Urothelium cell line (cell line): ENCODE measurements around the gene FBH1.
"Not testable (repeated sequence)": the region's sequence is repeated elsewhere in the genome, so short reads cannot be mapped to it uniquely, and the experiment has no call there.

Experiments
- DNase-seq: peaks from one replicate; pipeline ENCODE4 v3.0.0; 2011; ENCODE audit warnings: low spot score, mixed read lengths
- FAIRE-seq: peaks from 2 replicates; lab custom pipeline; 2011; peaks lifted over from hg19 to GRCh38; lab: Jason Lieb, UNC

Gene FBH1

GRCh38 chr10:5902511-5903274 lies 12.7 kb downstream of the FBH1 start:
- no peak for DNase-seq
- no peak for FAIRE-seq

GRCh38 chr10:5903563-5903962 lies 13.5 kb downstream of the FBH1 start:
- FAIRE-seq (no peak), DNase-seq (no peak)

- DNase-seq: no peak
- FAIRE-seq: no peak
These were observed 14.2 kb downstream of the FBH1 start for GRCh38 chr10:5904227-5904626.

GRCh38 chr10:5905854-5906507 lies 15.9 kb downstream of the FBH1 start:
- no peak for FAIRE-seq
- DNase-seq: no peak

GRCh38 chr10:5906651-5907050 lies 16.6 kb downstream of the FBH1 start:
- FAIRE-seq: no peak
- no peak for DNase-seq

- DNase-seq, FAIRE-seq: not testable (repeated sequence)
These were observed 18.6 kb downstream of the FBH1 start for GRCh38 chr10:5908676-5909075.

GRCh38 chr10:5910323-5911100 lies 20.5 kb downstream of the FBH1 start:
- DNase-seq (no peak), FAIRE-seq (no peak)

GRCh38 chr10:5911670-5912069 lies 21.6 kb downstream of the FBH1 start:
- DNase-seq (no peak), FAIRE-seq (no peak)

GRCh38 chr10:5913736-5914135 lies 23.7 kb downstream of the FBH1 start:
- no peak for DNase-seq
- FAIRE-seq: no peak

GRCh38 chr10:5915451-5915850 lies 25.4 kb downstream of the FBH1 start:
- DNase-seq (no peak), FAIRE-seq (no peak)

GRCh38 chr10:5917305-5917704 lies 27.3 kb downstream of the FBH1 start:
- no peak for FAIRE-seq
- DNase-seq: no peak

GRCh38 chr10:5918763-5919162 lies 28.7 kb downstream of the FBH1 start:
- no peak for FAIRE-seq
- no peak for DNase-seq

GRCh38 chr10:5919568-5919967 lies 29.5 kb downstream of the FBH1 start:
- no peak for FAIRE-seq
- DNase-seq: no peak

GRCh38 chr10:5921746-5922145 lies 31.7 kb downstream of the FBH1 start:
- no peak for DNase-seq
- no peak for FAIRE-seq

- DNase-seq: no peak
- FAIRE-seq: no peak
These were observed 34.8 kb downstream of the FBH1 start for GRCh38 chr10:5924889-5925288.

- DNase-seq (no peak), FAIRE-seq (no peak)
These were observed 37.3 kb downstream of the FBH1 start for GRCh38 chr10:5927306-5927705.

GRCh38 chr10:5929442-5929841 lies 39.4 kb downstream of the FBH1 start:
- no peak for FAIRE-seq
- DNase-seq: no peak

- DNase-seq (no peak), FAIRE-seq (no peak)
These were observed 40.2 kb downstream of the FBH1 start for GRCh38 chr10:5930272-5930671.

- FAIRE-seq (no peak), DNase-seq (no peak)
These were observed 42.3 kb downstream of the FBH1 start for GRCh38 chr10:5932345-5932744.

GRCh38 chr10:5933909-5934546 lies 44.0 kb downstream of the FBH1 start:
- FAIRE-seq: no peak
- no peak for DNase-seq

- DNase-seq: no peak
- FAIRE-seq: no peak
These were observed 45.6 kb downstream of the FBH1 start for GRCh38 chr10:5935628-5936027.
